MM.1S (cell line): Measurements from ENCODE around the gene SHMT2.

Experiments
- DNase-seq: peaks from one replicate; pipeline ENCODE4 v3.0.0-alpha.2; 2015
- H2AFZ ChIP-seq: fragments of 300-600 bp; sonication (generic); 2 replicates; pipeline ENCODE4 v1.6.0; 2016; ENCODE audit warnings: antibody characterized with exemption, low read length
- H3F3A ChIP-seq: fragments of 300-600 bp; sonication (generic); 2 replicates; pipeline ENCODE4 v1.6.1; 2016; ENCODE audit warnings: mild to moderate bottlenecking, antibody characterized with exemption, low read length, moderate library complexity, mixed read lengths; ENCODE audit not compliant: insufficient read depth
- H3K27ac ChIP-seq: fragments of 300-600 bp; sonication (generic); 2 replicates; pipeline ENCODE4 v1.5.1; 2016; ENCODE audit warnings: mild to moderate bottlenecking, low read length
- H3K27me3 ChIP-seq: fragments of 300-600 bp; sonication (generic); replicated peaks from 2 replicates; pipeline ENCODE4 v1.6.0; 2016; ENCODE audit warnings: low read length; ENCODE audit not compliant: insufficient read depth
- H3K36me3 ChIP-seq: fragments of 300-600 bp; sonication (generic); replicated peaks from 2 replicates; pipeline ENCODE4 v1.6.1; 2016; ENCODE audit warnings: mild to moderate bottlenecking, low read length, mixed read lengths; ENCODE audit not compliant: insufficient read depth
- H3K4me1 ChIP-seq: fragments of 300-600 bp; sonication (generic); 2 replicates; pipeline ENCODE4 v1.6.1; 2016; ENCODE audit warnings: low read length, mixed read lengths
- H3K4me2 ChIP-seq: fragments of 300-600 bp; sonication (generic); 2 replicates; pipeline ENCODE4 v1.6.0; 2016; ENCODE audit warnings: low read depth, low read length
- H3K4me3 ChIP-seq: fragments of 300-600 bp; sonication (generic); 2 replicates; pipeline ENCODE4 v1.5.1; 2016; ENCODE audit warnings: low read length, mixed read lengths
- H3K79me2 ChIP-seq: fragments of 300-600 bp; sonication (generic); 2 replicates; pipeline ENCODE4 v1.6.1; 2016; ENCODE audit warnings: mixed run types, low read length, mixed read lengths
- H3K9ac ChIP-seq: fragments of 300-600 bp; sonication (generic); 2 replicates; pipeline ENCODE4 v1.6.1; 2016; ENCODE audit warnings: low read length, mixed read lengths
- H3K9me2 ChIP-seq: fragments of 300-600 bp; sonication (generic); replicated peaks from 2 replicates; pipeline ENCODE4 v1.6.1; 2016; ENCODE audit warnings: mild to moderate bottlenecking, low read length, mixed read lengths; ENCODE audit not compliant: insufficient read depth
- H3K9me3 ChIP-seq: fragments of 300-600 bp; sonication (generic); replicated peaks from 2 replicates; pipeline ENCODE4 v1.6.1; 2016; ENCODE audit warnings: mild to moderate bottlenecking, low read length, mixed read lengths; ENCODE audit not compliant: insufficient read depth
- H4K20me1 ChIP-seq: fragments of 300-600 bp; sonication (generic); 2 replicates; pipeline ENCODE4 v1.6.1; 2016; ENCODE audit warnings: mild to moderate bottlenecking, low read length, moderate library complexity, mixed read lengths; ENCODE audit not compliant: insufficient read depth
- CTCF ChIP-seq: fragments of 300-600 bp; sonication (generic); IDR thresholded peaks from 2 replicates; pipeline ENCODE4 v1.5.1; 2016; ENCODE audit warnings: antibody characterized with exemption, low read length, mixed read lengths
- EZH2 ChIP-seq: fragments of 300-600 bp; sonication (generic); optimal IDR thresholded peaks from 2 replicates; pipeline ENCODE3; 2017; ENCODE audit warnings: low read depth, mild to moderate bottlenecking, antibody characterized with exemption, low read length, mixed read lengths
- EZH2phosphoT487 ChIP-seq: fragments of 300-600 bp; sonication (generic); IDR thresholded peaks from 2 replicates; pipeline ENCODE4 v1.6.1; 2018; ENCODE audit warnings: antibody characterized with exemption, low read length

The SHMT2 gene

GRCh38 chr12:57191410-57191809 is 38.1 kb upstream of the SHMT2 start:
- Histone ChIP-seq H4K20me1 (no peaks in the 10 kb centered on the region), H3F3A (no peaks in the 10 kb centered on the region), H3K9ac (no peak overlapping the region), H2AFZ (no peak overlapping the region), H3K79me2 (no peaks in the 10 kb centered on the region), H3K9me3 (no peaks in the 10 kb centered on the region), H3K27ac (no peak overlapping the region), H3K9me2 (no peaks in the 10 kb centered on the region), H3K27me3 (peaks cover 73% of the 10 kb centered on the region), H3K36me3 (no peaks in the 10 kb centered on the region), H3K4me3 (no peak overlapping the region), H3K4me2 (no peak overlapping the region), H3K4me1 (no peaks in the 10 kb centered on the region)
- DNase-seq: no peak
- TF ChIP-seq EZH2 (no peak), CTCF (no peak), EZH2phosphoT487 (no peak)

GRCh38 chr12:57192920-57193319 is 36.6 kb upstream of the SHMT2 start:
- H3K27ac ChIP-seq: no peak overlapping the region
- no peak for DNase-seq
- H3K36me3 ChIP-seq: no peaks in the 10 kb centered on the region
- H3K79me2 ChIP-seq: no peaks in the 10 kb centered on the region
- H3K9me3 ChIP-seq: no peaks in the 10 kb centered on the region
- TF ChIP-seq EZH2phosphoT487 (no peak), CTCF (no peak), EZH2 (no peak)
- H3K4me2 ChIP-seq: no peak overlapping the region
- H3K4me1 ChIP-seq: no peaks in the 10 kb centered on the region
- peaks cover 73% of the 10 kb centered on the region for H3K27me3 ChIP-seq
- H4K20me1 ChIP-seq: no peaks in the 10 kb centered on the region
- no peak overlapping the region for H2AFZ ChIP-seq
- no peaks in the 10 kb centered on the region for H3K9me2 ChIP-seq
- H3F3A ChIP-seq: no peaks in the 10 kb centered on the region
- H3K9ac ChIP-seq: no peak overlapping the region
- H3K4me3 ChIP-seq: no peak overlapping the region

- no peaks in the 10 kb centered on the region for H4K20me1 ChIP-seq
- no peak for TF ChIP-seq CTCF
- H3K36me3 ChIP-seq: no peaks in the 10 kb centered on the region
Observed at GRCh38 chr12:57193706-57194245, 35.7 kb upstream of the SHMT2 start.

More at GRCh38 chr12:57193706-57194245, 35.7 kb upstream of the SHMT2 start:
- Histone ChIP-seq H3K4me2 (no peak overlapping the region), H3K4me3 (no peak overlapping the region), H3K9me3 (no peaks in the 10 kb centered on the region), H3K9ac (no peak overlapping the region), H3K4me1 (no peaks in the 10 kb centered on the region), H2AFZ (no peak overlapping the region), H3K27ac (no peak overlapping the region), H3K9me2 (no peaks in the 10 kb centered on the region), H3F3A (no peaks in the 10 kb centered on the region), H3K79me2 (no peaks in the 10 kb centered on the region), H3K27me3 (peaks cover 73% of the 10 kb centered on the region)
- DNase-seq: no peak
